Ovary (tissue), 9 donors: Measurements from ENCODE around the gene CHD1. TPM values are rescaled to one million over a fixed set of nuclear protein-coding genes. Genes with fewer than 3 reads are reported as not detected.

Experiments used
- DNase-seq, 5 donors: peaks; one replicate each; pipeline ENCODE4 v3.0.0-alpha.2; 2019 to 2020
- H3K27ac ChIP-seq, 2 donors: fragments of 200-600 bp; one replicate each; pipeline versions ENCODE4 v1.5.1 to v1.8.0; 2019 to 2022
- H3K27me3 ChIP-seq: fragments of 200-600 bp; one replicate; pipeline ENCODE4 v1.8.0; 2022
- H3K36me3 ChIP-seq: fragments of 200-600 bp; sonication (generic); one replicate; pipeline ENCODE4 v1.5.1; 2019
- H3K4me1 ChIP-seq: one replicate; pipeline ENCODE4 v1.8.1; 2013; ENCODE audit warnings: mild to moderate bottlenecking, moderate library complexity; ENCODE audit not compliant: insufficient read depth
- H3K4me3 ChIP-seq: fragments of 200-600 bp; sonication (generic); one replicate; pipeline ENCODE4 v1.5.1; 2017
- H3K9me3 ChIP-seq, 2 donors: fragments of 200-600 bp in 1 of 2; sonication (generic) in 1 of 2; one replicate each; pipeline versions ENCODE4 v1.5.1 to v1.8.1; 2013 to 2019; ENCODE audit warnings: mild to moderate bottlenecking in 1 of 2, moderate library complexity in 1 of 2
- EP300 ChIP-seq: sonication (generic); formaldehyde crosslinking; IDR thresholded peaks from one replicate; pipeline ENCODE4 v1.6.1; 2017; ENCODE audit warnings: antibody characterized with exemption
- POLR2A ChIP-seq: fragments of 450-650 bp; IDR thresholded peaks from one replicate; pipeline ENCODE4 v1.6.1; 2017; ENCODE audit warnings: antibody characterized with exemption, mild to moderate bottlenecking, moderate library complexity
- WGBS, 3 donors: extraction: QIAGEN DNeasy Blood & Tissue Kit in 1 of 3; methylation state at CpG; one replicate each; pipeline versions ENCODE4 v1.1.5 to v1.1.7; 2013 to 2017; 5-methylcytosine and 5-hydroxymethylcytosine counted together
- intact Hi-C, 4 donors: fragments of 100-400 bp; cut with DNase I; formaldehyde crosslinking; loops; one replicate each; pipeline versions ENCODE4 v1.11.0 to v1.15.1; 2022 to 2023
- polyA plus RNA-seq, 2 donors: library from polyadenylated mRNA; stranded (reverse); fragments of 200-250 nt in 1 of 2; fragments of 350-450 nt in 1 of 2; fragmentation: Illumina TruSeq in 1 of 2; extraction: RNeasy Lipid Tissue Mini Kit (QIAGEN cat#74804) in 1 of 2; gene quantifications; one replicate each; pipeline ENCODE4 v1.2.3, GENCODE V29; 2013 to 2014
- total RNA-seq, 7 donors: library from RNA; depleted of rRNA in 2 of 7; stranded (reverse); fragments of >200 nt in 2 of 7; fragmentation: NEBNext Ultra II Directional in 3 of 7; extraction: Animal tissue kit (Norgen Biotek cat#: 25700) in 3 of 7; gene quantifications; one replicate each; pipeline versions ENCODE4 v1.1.0 to v1.2.4, GENCODE V29; 2016 to 2023
- TF ChIP-seq, protein P1 (sequence below), 3 donors: fragments of 450-650 bp in 2 of 3; fragments of 200-600 bp in 1 of 3; IDR thresholded peaks; one replicate each; pipeline versions ENCODE4 v1.5.1 to v1.8.0; 2016 to 2022; ENCODE audit warnings: antibody characterized with exemption in 3 of 3, mild to moderate bottlenecking in 1 of 3
- donor health status: DM: no; HTN: no; CAD: no; lungs with moderate emphysema.
- donor health status: DM: no; HTN: no; CAD: no.
- donor health status: Bipolar disorder and iron deficiency.
- donor health status: DM: yes; HTN: yes; CAD: no.
- donor health status: DM: no; HTN: no; CAD: no.
- donor health status: DM: yes; HTN: yes; CAD: no.

CHD1 gene
- total and polyA plus RNA-seq, 9 donors, result 19.6 to 75.8 (median 46.5) TPM

DNA sequence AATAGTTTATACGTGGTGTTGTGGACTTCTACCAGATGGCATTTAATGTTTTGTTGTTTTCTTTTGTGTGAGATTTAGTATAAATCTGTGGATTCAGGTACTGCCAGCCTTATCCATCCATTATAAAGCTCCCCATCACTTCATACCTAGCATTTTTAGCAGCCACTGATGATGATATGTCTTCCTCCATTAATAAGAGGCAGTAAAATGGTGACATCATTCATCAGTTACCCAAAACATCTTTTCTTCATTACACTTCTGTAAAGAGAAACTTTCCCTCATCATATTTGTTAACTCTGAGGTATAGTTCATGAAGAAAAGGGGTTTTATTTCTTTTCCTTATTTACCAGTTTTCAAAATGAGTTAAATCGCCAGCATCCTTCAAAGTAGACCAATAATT, 19.4 kb downstream of the CHD1 start:
- no peak for DNase-seq
- Histone ChIP-seq H3K27ac (no peak overlapping the region), H3K4me3 (no peak overlapping the region), H3K9me3 (no peaks in the 10 kb centered on the region), H3K36me3 (no peaks in the 10 kb centered on the region), H3K27me3 (no peaks in the 10 kb centered on the region), H3K4me1 (peaks cover 3% of the 10 kb centered on the region)
- intact Hi-C loops, result loop anchor here (5.0 to 10.0 kb wide), 2 partner anchors 123 to 125 kb away; no protein-coding TSS in a partner anchor
- TF ChIP-seq POLR2A, result no peak
- TF ChIP-seq EP300, result no peak
- TF ChIP-seq, protein P1, sequence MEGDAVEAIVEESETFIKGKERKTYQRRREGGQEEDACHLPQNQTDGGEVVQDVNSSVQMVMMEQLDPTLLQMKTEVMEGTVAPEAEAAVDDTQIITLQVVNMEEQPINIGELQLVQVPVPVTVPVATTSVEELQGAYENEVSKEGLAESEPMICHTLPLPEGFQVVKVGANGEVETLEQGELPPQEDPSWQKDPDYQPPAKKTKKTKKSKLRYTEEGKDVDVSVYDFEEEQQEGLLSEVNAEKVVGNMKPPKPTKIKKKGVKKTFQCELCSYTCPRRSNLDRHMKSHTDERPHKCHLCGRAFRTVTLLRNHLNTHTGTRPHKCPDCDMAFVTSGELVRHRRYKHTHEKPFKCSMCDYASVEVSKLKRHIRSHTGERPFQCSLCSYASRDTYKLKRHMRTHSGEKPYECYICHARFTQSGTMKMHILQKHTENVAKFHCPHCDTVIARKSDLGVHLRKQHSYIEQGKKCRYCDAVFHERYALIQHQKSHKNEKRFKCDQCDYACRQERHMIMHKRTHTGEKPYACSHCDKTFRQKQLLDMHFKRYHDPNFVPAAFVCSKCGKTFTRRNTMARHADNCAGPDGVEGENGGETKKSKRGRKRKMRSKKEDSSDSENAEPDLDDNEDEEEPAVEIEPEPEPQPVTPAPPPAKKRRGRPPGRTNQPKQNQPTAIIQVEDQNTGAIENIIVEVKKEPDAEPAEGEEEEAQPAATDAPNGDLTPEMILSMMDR (IDR thresholded peaks at IDR 0.05), result no peak
- WGBS, 3 donors, result 90 to 98% (median 92%) methylated on average over 2 of the region's 2 CpGs

DNA sequence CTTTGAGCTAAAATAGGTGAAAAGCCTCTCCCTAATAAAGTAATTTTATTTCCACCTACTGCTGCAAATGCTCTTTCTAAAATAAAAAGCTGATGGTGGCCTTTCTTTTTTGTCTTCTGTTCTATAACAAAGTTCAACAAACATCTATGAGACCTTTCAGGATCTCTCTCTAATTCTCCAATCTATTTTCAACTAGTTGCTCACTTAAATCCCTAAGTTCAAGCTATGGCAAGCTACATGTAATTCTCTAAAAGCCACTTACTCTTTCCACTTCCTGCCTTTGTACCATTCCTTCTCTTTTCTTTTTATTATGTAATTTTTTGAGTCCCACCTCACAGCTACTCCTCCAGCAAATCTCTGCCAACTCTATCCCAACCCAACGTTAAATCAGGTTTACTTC, 20.9 kb downstream of the CHD1 start:
- DNase-seq, result no peak
- 25 to 47% (median 28%) methylated on average over 1 of the region's 1 CpG for WGBS, 3 donors
- no peaks in the 10 kb centered on the region for H3K36me3 ChIP-seq
- intact Hi-C loops, result loop anchor here (5.0 to 10.0 kb wide), 2 partner anchors 124 to 127 kb away; no protein-coding TSS in a partner anchor
- no peak overlapping the region for H3K4me3 ChIP-seq
- H3K27ac ChIP-seq, result no peak overlapping the region
- H3K9me3 ChIP-seq, result no peaks in the 10 kb centered on the region
- no peaks in the 10 kb centered on the region for H3K27me3 ChIP-seq
- TF ChIP-seq, protein P1 (IDR thresholded peaks at IDR 0.05), result no peak
- no peak for TF ChIP-seq EP300
- TF ChIP-seq POLR2A, result no peak
- H3K4me1 ChIP-seq, result peaks cover under 1% of the 10 kb centered on the region

DNA sequence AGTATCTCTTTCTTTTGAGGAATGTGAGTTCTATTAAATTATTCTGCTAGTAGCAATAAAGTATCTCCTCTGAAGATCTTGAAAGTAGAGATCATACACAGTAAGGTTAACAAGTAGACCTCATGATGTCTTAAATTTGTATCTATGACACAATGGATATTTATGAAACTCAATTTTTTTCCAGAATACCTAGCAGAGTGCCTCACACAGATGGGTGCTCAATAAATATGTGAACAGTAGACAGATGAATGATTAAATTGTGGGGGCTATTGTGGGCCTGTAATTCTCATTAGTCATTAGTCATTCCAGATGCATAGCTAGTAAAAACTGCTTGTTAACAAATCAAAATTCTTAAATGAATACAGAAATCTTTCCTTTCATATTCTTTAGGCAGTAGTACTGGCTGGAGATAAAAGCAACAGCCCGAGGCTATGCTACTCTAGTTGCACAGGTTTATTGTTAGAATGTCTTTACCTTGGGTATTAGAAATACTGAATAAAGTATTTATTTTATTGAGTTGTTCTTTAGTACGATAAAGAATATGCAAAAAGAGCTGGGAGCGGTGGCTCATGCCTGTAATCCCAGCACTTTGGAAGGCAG, 22.0 kb downstream of the CHD1 start:
- WGBS, 3 donors, result 78 to 81% (median 79%) methylated on average over 3 of the region's 3 CpGs
- no peak for TF ChIP-seq POLR2A
- DNase-seq, result no peak

DNA sequence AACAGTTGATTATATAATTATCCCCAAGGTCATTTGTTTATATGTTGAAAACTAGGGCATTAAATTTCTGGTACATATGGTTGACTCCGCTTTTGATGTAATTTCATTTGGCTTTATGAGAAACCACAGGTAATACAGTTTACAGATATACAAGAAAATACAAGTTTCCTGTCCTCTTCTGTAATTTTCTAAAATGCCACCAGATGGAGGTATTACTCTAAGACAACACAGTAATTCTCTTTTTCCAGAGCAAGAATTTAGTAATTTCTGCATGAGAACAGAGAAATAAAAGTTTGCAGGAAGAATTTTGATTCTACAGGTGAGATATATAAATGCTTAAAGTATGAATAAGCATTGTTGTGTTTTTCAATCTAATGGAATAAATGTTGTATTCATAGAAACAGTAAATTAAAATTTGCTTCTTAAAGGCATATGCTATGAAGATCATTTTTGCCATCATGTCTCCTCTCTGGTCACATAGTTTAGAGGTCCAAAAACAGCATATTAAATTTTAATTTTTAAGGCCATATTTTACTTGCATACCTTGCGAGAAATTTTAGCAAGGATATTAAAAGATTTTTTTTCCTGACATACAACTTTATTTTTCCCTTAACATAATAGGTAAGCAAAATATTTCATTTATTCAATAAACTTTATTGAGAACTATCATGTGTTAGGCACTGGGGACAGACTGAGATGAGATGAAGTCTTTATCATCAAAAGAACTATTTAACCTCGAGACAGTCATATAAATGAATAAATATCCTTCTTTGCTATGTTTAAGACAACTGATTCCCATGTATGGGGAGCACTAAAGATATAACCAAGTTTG, 22.7 kb downstream of the CHD1 start:
- WGBS, 3 donors, result 59 to 67% (median 64%) methylated on average over 3 of the region's 3 CpGs
- no peaks in the 10 kb centered on the region for H3K9me3 ChIP-seq
- no peak overlapping the region for H3K4me3 ChIP-seq
- intact Hi-C loops, result loop anchor here (5.0 to 10.0 kb wide), 2 partner anchors 126 to 129 kb away; no protein-coding TSS in a partner anchor
- H3K4me1 ChIP-seq, result no peaks in the 10 kb centered on the region
- DNase-seq, result no peak
- H3K27me3 ChIP-seq, result no peaks in the 10 kb centered on the region
- no peak overlapping the region for H3K27ac ChIP-seq
- TF ChIP-seq, protein P1 (IDR thresholded peaks at IDR 0.05), result peak in 2 of 3 donors; percentile 46 to 72
- TF ChIP-seq POLR2A, result no peak
- no peaks in the 10 kb centered on the region for H3K36me3 ChIP-seq

More for the DNA sequence above, 22.0 kb downstream of the CHD1 start:
- H3K27me3 ChIP-seq, result no peaks in the 10 kb centered on the region
- intact Hi-C loops, result loop anchor here (5.0 to 10.0 kb wide), 2 partner anchors 125 to 128 kb away; no protein-coding TSS in a partner anchor
- H3K9me3 ChIP-seq, result no peaks in the 10 kb centered on the region
- no peak overlapping the region for H3K27ac ChIP-seq
- H3K36me3 ChIP-seq, result no peaks in the 10 kb centered on the region
- H3K4me1 ChIP-seq, result no peaks in the 10 kb centered on the region
- H3K4me3 ChIP-seq, result no peak overlapping the region
